Measurements from ENCODE around the gene GLP1R.
A peak's percentile ranks its signal among the peaks of the same experiment; 100 is the strongest.

The GLP1R gene

GRCh38 chr6:39086294-39086693, 37.7 kb downstream of the GLP1R start:
- DNase-seq (ENCODE audit: low read depth in 2 of 2): no peak

- DNase-seq (ENCODE audit: low read depth in 2 of 2): no peak
These were observed 38.1 kb downstream of the GLP1R start for GRCh38 chr6:39086711-39087110.

DNA sequence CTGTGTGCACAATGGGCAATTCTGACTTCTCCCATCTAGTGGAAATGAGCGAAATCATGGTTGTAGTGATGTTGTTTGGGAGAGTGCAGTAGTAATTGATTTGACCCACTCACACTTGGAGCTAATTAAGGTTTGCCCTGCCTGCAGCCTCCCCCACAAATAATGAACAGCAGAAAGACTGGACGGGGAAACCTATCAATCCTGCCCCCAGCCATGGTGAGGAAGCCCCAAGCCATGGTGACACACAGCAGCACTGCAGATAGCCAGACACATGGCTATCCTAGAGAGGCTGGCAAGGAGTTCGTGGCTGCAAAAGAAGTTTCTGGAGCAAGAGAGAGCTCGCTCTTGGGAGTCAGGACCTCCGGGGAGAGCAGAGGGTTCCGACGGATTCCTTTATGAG, 38.6 kb downstream of the GLP1R start:
- DNase-seq (ENCODE audit: low read depth in 2 of 2): no peak

- DNase-seq (ENCODE audit: low read depth in 2 of 2): peak; percentile 8 to 15
These were observed 39.8 kb downstream of the GLP1R start for GRCh38 chr6:39088331-39088730.

DNA sequence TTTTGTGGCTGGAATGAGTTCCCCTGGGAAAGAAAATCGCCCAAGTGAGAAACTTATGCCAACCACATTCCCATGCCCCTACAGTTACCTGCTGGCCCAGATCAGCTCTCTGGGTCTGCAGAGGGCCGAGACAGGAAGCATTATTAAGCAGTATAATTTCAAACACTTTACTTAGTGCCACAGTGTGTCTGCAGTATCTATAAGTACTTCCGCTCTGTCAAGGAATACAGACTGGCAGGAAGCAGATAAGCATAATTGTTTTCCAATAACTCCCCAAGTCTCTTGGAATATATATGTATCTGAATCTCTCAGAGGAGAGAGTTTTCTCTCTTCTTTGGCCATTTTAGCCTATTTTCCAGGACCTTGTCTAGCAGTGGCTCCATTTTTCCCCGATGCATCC, 41.5 kb downstream of the GLP1R start:
- no peak for DNase-seq (ENCODE audit: low read depth in 2 of 2)

GRCh38 chr6:39091220-39091619, 42.6 kb downstream of the GLP1R start:
- DNase-seq (ENCODE audit: low read depth in 2 of 2): no peak

GRCh38 chr6:39092124-39092523, 43.5 kb downstream of the GLP1R start:
- no peak for DNase-seq (ENCODE audit: low read depth in 2 of 2)

DNA sequence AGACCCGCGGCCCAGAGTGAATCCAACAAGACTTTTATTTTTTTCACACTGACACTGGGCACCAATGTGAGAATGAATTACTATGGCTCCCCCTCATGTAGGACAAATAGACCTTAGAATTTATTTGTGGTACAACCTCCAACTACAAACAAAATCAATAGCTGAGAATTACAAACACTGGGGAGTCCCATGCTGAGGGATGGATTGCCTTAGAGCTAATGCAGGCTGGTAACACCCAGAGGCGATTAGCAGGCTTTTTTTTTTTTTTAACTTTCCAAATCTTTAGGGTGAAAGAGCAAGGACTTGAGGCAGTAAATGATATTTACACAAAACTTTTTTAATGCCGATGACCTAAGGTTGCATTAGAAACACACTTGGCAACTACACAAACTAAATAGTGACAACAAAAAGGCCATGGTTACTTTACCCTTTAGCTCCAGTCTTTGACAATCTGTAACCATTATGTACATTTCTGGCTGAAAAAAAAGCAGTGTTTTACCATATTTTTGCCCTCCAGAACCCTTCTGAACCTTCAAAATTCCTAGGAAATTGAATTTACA, 44.6 kb downstream of the GLP1R start:
- DNase-seq (ENCODE audit: low read depth in 2 of 2): no peak

GRCh38 chr6:39095578-39095977, 47.0 kb downstream of the GLP1R start:
- no peak for DNase-seq (ENCODE audit: low read depth in 2 of 2)

DNA sequence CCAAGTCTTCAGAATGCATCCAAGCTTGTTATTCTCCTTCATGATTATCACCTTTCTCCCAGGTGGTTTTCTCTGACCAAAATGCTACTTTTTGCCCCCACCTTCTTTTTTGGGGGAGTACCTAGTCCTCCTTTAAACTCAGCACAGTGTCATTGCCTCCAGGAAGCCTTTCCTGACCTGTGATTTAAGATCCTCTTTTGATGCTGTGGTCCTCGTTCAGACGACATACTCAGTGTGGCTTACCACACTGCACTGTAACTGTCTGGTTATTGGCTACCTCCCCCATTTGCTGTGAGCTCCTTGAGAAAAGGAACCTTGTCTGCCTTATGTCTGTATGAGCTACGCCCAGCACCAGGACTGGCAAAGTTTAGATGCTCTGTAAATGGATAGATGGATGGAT, 51.8 kb downstream of the GLP1R start:
- DNase-seq (ENCODE audit: low read depth in 2 of 2): no peak

GRCh38 chr6:39102071-39102820, 53.7 kb downstream of the GLP1R start:
- DNase-seq (ENCODE audit: low read depth in 2 of 2): peak; percentile 59

DNA sequence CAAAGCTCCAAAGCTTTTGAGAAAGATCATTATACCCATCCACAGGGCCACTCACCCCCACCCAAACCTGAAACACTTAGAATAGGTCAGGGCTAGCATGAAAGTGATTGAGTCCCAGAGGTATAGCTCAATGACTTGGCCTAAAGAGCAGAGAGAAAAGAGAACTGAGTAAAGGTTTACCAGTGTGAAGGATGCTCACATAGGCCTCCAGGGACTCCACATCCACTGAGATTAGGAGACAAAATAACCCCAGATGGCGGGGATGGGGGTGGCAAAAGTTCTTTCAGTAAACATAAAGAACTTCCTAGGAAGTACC, 54.2 kb downstream of the GLP1R start:
- no peak for DNase-seq (ENCODE audit: low read depth in 2 of 2)

DNA sequence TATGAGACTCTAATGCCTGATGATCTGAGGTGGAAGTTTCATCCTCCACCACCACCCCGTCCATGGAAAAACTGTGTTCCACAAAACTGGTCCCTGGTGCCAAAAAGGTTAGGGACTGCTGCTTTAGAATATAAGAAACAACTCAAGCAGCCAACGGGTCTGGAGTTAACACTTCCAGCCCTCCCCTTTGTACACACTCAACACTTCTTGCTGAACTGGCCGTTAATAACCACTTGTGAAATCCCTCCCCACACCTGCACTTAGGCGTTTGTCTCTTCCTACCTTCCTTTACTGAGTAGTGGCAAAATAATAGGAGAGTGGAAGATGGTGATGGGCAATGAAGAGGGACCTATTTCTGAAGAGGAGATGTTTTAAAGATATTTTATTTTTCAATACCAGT, 55.9 kb downstream of the GLP1R start:
- DNase-seq (ENCODE audit: low read depth in 2 of 2): no peak

DNA sequence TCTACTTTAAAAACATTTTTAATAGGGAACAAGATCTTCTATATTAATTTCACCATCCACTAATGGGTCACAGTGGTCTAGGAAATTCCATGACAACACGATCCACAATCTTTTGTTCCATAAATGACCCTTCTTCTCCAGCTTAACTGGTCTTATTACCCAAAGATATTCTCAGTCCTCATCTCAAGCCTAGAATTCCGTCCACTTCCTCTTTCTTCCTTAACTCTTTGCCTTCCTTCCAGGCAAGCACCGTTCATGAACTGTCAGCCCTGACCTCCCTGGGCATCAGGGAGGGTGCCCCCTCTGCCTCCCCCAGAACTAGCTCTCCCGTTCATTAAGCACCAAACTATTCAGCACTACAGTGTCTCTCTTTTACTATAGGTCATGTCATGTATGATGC, 58.5 kb downstream of the GLP1R start:
- no peak for DNase-seq (ENCODE audit: low read depth in 2 of 2)

- DNase-seq (ENCODE audit: low read depth in 2 of 2): no peak
These were observed 59.1 kb downstream of the GLP1R start for GRCh38 chr6:39107641-39108040.

GRCh38 chr6:39108041-39108839, 59.7 kb downstream of the GLP1R start:
- no peak for DNase-seq (ENCODE audit: low read depth in 2 of 2)

- DNase-seq (ENCODE audit: low read depth in 2 of 2): no peak
These were observed 62.7 kb downstream of the GLP1R start for GRCh38 chr6:39111280-39111679.

- no peak for DNase-seq (ENCODE audit: low read depth in 2 of 2)
These were observed 65.2 kb downstream of the GLP1R start for GRCh38 chr6:39113788-39114187.

DNA sequence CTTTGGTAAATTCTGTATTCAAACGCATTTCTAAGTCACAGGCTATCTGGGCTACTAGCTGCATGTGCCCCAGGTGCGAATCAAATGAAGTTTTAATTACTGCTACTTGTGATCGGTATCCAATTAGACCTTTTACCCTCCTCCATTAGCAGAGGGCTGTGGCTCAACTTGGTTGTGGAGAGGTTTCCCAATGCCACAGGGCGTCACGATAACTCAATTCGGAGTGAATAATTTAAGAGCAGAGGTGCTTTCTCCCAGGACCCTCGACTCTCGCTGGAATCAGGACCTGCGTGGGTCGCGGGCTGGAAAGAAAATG, 65.8 kb downstream of the GLP1R start:
- DNase-seq (ENCODE audit: low read depth in 2 of 2): no peak

DNA sequence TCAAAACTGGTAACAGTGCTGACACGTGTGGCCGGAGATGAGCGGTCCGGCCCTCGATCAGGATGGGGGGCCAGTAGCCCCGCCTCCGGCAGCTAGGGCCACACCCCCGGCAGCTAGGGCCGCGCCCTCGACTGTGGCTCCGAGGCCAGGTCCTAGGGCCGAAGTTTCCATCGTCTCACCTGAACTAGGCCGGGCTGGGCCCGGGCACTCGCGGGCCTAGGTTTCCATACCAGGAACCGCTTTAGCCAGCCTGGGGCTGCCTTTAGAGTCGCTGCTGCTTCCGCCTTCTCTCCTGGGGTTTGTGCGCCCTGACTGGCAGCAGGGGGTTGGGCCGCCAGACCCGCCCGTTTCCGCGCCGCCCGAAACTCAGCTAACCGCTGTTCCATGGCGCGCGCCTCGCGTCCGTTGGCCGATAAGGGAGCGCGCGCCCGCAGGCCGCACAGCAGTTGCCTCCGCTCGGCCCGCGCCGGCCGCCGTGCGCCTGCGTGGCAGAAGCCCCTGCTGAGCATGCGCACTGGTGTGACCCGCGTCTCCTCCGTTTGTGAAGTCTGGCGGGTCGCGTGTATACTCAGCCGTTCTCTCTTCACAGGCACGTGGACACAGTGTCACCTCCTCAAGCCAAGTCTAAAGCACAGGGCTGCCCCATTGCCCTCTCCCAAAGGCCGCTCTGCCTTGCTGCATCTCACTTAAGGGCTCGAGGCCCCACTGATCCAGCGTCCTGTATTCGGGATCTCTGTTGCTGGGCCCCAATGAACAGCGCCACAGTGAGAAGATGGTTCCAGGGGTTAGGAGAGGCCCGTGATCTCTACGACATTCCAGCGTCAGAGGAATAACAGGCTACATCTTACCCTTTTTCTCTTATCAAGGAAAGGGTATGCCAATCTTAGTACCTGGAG, 66.4 kb downstream of the GLP1R start, which contains the start of gene SAYSD1:
Gene SAYSD1 (minus strand): TSS at position 483 of the 896 bp plus-strand sequence. CDS start 97 bp downstream, at position 386.
- DNase-seq (ENCODE audit: low read depth in 2 of 2): peak; percentile 80 to 81

DNA sequence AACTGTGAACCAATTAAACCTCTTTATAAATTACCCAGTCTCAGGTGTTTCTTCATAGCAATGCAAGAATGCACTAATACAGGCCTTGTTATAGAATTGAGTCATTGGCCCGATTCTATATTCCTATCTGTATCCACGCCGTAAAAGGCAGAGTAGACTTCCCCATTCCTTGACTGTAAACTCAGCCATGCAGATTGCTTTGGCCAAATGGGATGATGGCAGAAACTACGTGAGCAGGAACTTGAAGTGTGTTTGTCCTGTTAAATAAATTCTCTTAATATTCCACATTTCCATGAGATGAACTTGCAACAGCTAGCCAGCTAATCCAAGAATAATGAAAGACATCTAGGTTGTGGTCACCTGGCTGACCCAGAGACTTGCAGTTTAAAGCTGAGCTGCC, 70.3 kb downstream of the GLP1R start:
- no peak for DNase-seq (ENCODE audit: low read depth in 2 of 2)

GRCh38 chr6:39124114-39124513, 75.5 kb downstream of the GLP1R start:
- no peak for DNase-seq (ENCODE audit: low read depth in 2 of 2)
